ENCODE measurements around the gene M6PR. TPM values are rescaled to one million over a fixed set of nuclear protein-coding genes. Genes with fewer than 3 reads are reported as not detected.

Gene M6PR
- total RNA-seq, 4 donors from 2014 or later: 43.2 to 87.5 (median 67.2) TPM

DNA sequence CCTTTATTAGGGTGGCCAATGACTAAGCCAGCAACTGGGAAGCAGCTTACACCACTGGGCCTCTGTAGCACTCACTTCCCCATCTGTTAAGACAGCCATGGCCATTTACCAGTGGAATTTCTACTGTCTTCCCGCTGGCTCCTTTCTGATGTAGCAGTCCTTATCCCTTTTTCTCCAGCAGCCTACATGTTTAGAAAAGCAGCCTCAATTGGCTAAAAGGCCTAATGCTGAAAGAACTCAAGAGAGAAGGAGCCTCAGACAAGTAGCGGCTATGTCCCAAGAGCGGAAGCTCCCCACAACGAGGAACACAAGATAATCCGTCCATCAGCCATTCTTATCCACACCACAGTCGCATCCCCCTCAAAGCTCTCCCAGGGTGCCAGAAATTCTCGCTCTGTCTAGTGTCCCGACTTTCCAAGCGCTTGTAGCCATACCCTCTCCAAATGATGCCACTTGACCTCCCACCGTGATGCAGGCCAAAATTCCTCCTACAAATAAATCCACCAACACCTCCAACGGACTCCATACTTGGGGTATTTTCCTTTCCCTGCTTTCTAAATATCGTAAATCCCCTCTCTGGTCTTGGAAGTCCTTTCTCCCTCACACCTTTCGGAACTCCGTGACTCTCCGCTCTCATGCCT, 624 bp downstream of the M6PR start:
- WGBS, 2 donors (ENCODE audit: low coverage in 1 of 2): 0% methylated on average over 5 to 15 of the region's 15 CpGs
- in situ Hi-C loops (cut with MboI; ENCODE audit: low pct_ligation_motif_present in 1 of 4, low pct_unique_long_range_greater_than_20kb in 1 of 4, low sequenced_read_pairs in 3 of 4) (no loop called here), intact Hi-C loops (cut with DNase I; ENCODE audit: low total_unique reads) (no loop called here)
- peaks cover 7 to 35% (median 16%) of the 10 kb centered on the region in 4 donors for H3K4me1 ChIP-seq
- H3K4me3 ChIP-seq: peak overlapping the region; percentile 55 to 97 (median 78)
- H3K9me3 ChIP-seq: no peaks in the 10 kb centered on the region
- peaks cover 0 to 14% (median 4%) of the 10 kb centered on the region in 4 donors for H3K36me3 ChIP-seq
- peak; percentile 10 for DNase-seq
- no peak for TF ChIP-seq POLR2A (IDR thresholded peaks at IDR 0.05)
- TF ChIP-seq, protein P1, sequence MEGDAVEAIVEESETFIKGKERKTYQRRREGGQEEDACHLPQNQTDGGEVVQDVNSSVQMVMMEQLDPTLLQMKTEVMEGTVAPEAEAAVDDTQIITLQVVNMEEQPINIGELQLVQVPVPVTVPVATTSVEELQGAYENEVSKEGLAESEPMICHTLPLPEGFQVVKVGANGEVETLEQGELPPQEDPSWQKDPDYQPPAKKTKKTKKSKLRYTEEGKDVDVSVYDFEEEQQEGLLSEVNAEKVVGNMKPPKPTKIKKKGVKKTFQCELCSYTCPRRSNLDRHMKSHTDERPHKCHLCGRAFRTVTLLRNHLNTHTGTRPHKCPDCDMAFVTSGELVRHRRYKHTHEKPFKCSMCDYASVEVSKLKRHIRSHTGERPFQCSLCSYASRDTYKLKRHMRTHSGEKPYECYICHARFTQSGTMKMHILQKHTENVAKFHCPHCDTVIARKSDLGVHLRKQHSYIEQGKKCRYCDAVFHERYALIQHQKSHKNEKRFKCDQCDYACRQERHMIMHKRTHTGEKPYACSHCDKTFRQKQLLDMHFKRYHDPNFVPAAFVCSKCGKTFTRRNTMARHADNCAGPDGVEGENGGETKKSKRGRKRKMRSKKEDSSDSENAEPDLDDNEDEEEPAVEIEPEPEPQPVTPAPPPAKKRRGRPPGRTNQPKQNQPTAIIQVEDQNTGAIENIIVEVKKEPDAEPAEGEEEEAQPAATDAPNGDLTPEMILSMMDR (IDR thresholded peaks at IDR 0.05): no peak
- H3K27ac ChIP-seq: peak overlapping the region; percentile 94 to 98 (median 96)
- H3K27me3 ChIP-seq: no peaks in the 10 kb centered on the region

DNA sequence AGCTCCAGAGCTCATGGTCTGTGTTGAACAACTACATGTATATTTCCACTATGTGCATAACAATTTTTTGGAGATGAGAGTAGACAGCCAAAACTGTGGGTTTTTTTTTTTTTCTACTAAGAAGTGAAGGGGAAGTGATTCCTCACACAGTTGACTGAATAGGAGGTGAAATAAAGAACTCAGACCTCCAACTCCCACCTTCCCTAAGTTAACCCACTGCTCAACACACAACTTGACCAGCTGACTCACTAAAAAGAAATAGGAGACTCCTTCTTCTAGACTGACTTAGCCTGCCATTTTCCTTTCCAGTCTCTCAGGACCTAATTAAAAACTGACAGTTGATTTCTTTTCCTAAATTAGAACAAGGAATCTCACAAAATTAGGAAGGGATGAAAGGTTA, 1.7 kb downstream of the M6PR start:
- Histone ChIP-seq H3K4me1 (peaks cover 7 to 35% (median 16%) of the 10 kb centered on the region in 4 donors), H3K4me3 (no peak overlapping the region), H3K27ac (no peak overlapping the region), H3K9me3 (no peaks in the 10 kb centered on the region), H3K27me3 (no peaks in the 10 kb centered on the region), H3K36me3 (peaks cover 0 to 23% (median 9%) of the 10 kb centered on the region in 4 donors)
- TF ChIP-seq, protein P1 (IDR thresholded peaks at IDR 0.05): no peak
- no peak for TF ChIP-seq POLR2AphosphoS5 (IDR thresholded peaks at IDR 0.05)
- no peak for TF ChIP-seq EP300 (IDR thresholded peaks at IDR 0.05; ENCODE audit: low read depth)
- no peak for TF ChIP-seq POLR2A (IDR thresholded peaks at IDR 0.05)
- in situ Hi-C loops (cut with MboI; ENCODE audit: low pct_ligation_motif_present in 1 of 4, low pct_unique_long_range_greater_than_20kb in 1 of 4, low sequenced_read_pairs in 3 of 4) (no loop called here), intact Hi-C loops (cut with DNase I; ENCODE audit: low total_unique reads) (no loop called here)
- no peak for DNase-seq

GRCh38 chr12:8946733-8947132, 2.7 kb downstream of the M6PR start:
- Histone ChIP-seq H3K27me3 (no peaks in the 10 kb centered on the region), H3K4me1 (peaks cover 7 to 35% (median 16%) of the 10 kb centered on the region in 4 donors), H3K36me3 (peaks cover 0 to 32% (median 14%) of the 10 kb centered on the region in 4 donors), H3K27ac (no peak overlapping the region), H3K4me3 (no peak overlapping the region), H3K9me3 (no peaks in the 10 kb centered on the region)
- intact Hi-C loops (cut with DNase I; ENCODE audit: low total_unique reads): no loop called here
- in situ Hi-C loops (cut with MboI; ENCODE audit: low pct_ligation_motif_present in 1 of 4, low pct_unique_long_range_greater_than_20kb in 1 of 4, low sequenced_read_pairs in 3 of 4): no loop called here
- DNase-seq: no peak
- 51 to 63% methylated on average over 1 of the region's 1 CpG for WGBS, 2 donors (ENCODE audit: low coverage in 1 of 2)
- no peak for TF ChIP-seq POLR2AphosphoS5 (IDR thresholded peaks at IDR 0.05)
- TF ChIP-seq, protein P1 (IDR thresholded peaks at IDR 0.05): no peak

DNA sequence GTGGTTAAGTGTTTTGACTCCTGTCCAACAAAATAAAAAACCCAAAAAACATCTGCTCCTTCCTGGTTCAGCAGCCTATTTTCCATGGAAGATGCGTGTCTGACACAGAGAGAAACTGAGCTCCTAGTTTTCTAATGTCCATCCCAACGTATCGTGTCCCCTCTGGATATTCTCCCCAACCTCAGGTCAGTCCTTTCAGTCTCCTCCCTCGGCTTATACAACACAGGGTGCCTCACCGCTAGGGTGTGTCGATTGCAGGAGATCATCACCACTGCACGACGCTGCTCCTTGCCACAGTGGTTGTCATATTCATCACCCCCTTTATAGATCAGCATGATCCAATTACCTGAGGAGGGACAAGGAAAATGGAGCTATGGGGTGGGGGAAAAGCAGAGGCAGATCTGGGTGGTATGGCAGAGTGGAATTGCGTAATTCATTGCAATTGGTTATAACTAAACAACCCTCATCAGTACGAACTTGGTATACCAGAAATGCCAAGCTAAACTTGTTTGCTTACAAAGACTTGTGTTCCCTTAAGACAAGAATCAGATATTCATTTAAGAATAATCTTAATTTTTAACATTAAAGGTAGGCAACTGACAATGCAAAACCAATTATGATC, 5.8 kb downstream of the M6PR start:
- H3K4me1 ChIP-seq: peaks cover 5 to 21% (median 12%) of the 10 kb centered on the region in 4 donors
- intact Hi-C loops (cut with DNase I; ENCODE audit: low total_unique reads) (no loop called here), in situ Hi-C loops (cut with MboI; ENCODE audit: low pct_ligation_motif_present in 1 of 4, low pct_unique_long_range_greater_than_20kb in 1 of 4, low sequenced_read_pairs in 3 of 4) (no loop called here)
- WGBS, 2 donors (ENCODE audit: low coverage in 1 of 2): 90 to 91% methylated on average over 10 of the region's 10 CpGs
- H3K9me3 ChIP-seq: no peaks in the 10 kb centered on the region
- no peaks in the 10 kb centered on the region for H3K27me3 ChIP-seq
- TF ChIP-seq, protein P1 (IDR thresholded peaks at IDR 0.05): no peak
- TF ChIP-seq EP300 (IDR thresholded peaks at IDR 0.05; ENCODE audit: low read depth): no peak
- TF ChIP-seq POLR2AphosphoS5 (IDR thresholded peaks at IDR 0.05): no peak
- no peak for TF ChIP-seq POLR2A (IDR thresholded peaks at IDR 0.05)
- no peak overlapping the region for H3K4me3 ChIP-seq
- H3K27ac ChIP-seq: no peak overlapping the region
- no peak for DNase-seq
- H3K36me3 ChIP-seq: peaks cover 0 to 38% (median 17%) of the 10 kb centered on the region in 4 donors
